GM10847 (cell line): ENCODE measurements around the gene TTI1.

Source experiments
- POLR2A ChIP-seq: IDR thresholded peaks from 2 replicates; pipeline ENCODE4 v1.6.1; 2011; ENCODE audit not compliant: insufficient read length; ENCODE audit errors: extremely low read depth

The TTI1 gene

GRCh38 chr20:37971561-37972127, 61.6 kb downstream of the TTI1 start:
- no peak for TF ChIP-seq POLR2A

GRCh38 chr20:37970856-37971245, 62.4 kb downstream of the TTI1 start:
- TF ChIP-seq POLR2A = no peak

GRCh38 chr20:37969949-37970855, 63.1 kb downstream of the TTI1 start:
- TF ChIP-seq POLR2A = no peak

- TF ChIP-seq POLR2A = no peak
Measured at GRCh38 chr20:37968841-37969401, 64.3 kb downstream of the TTI1 start.

GRCh38 chr20:37961066-37961465, 72.2 kb downstream of the TTI1 start:
- no peak for TF ChIP-seq POLR2A

GRCh38 chr20:37958856-37959520, 74.3 kb downstream of the TTI1 start:
- TF ChIP-seq POLR2A = no peak

- TF ChIP-seq POLR2A = no peak
Measured at GRCh38 chr20:37956107-37956585, 77.1 kb downstream of the TTI1 start.

GRCh38 chr20:37955511-37955910, 77.7 kb downstream of the TTI1 start:
- TF ChIP-seq POLR2A = no peak

GRCh38 chr20:37954626-37955025, 78.6 kb downstream of the TTI1 start:
- no peak for TF ChIP-seq POLR2A

- TF ChIP-seq POLR2A = no peak
Measured at GRCh38 chr20:37954190-37954589, 79.1 kb downstream of the TTI1 start.

- TF ChIP-seq POLR2A = no peak
Measured at GRCh38 chr20:37948956-37949355, 84.3 kb downstream of the TTI1 start.

GRCh38 chr20:37947943-37948342, 85.3 kb downstream of the TTI1 start:
- TF ChIP-seq POLR2A = no peak

- TF ChIP-seq POLR2A = no peak
Measured at GRCh38 chr20:37946946-37947345, 86.3 kb downstream of the TTI1 start.

GRCh38 chr20:37945091-37945547, 88.1 kb downstream of the TTI1 start:
- no peak for TF ChIP-seq POLR2A

GRCh38 chr20:37944456-37944981, 88.7 kb downstream of the TTI1 start:
- TF ChIP-seq POLR2A = no peak

- no peak for TF ChIP-seq POLR2A
Measured at GRCh38 chr20:37943501-37944455, 89.5 kb downstream of the TTI1 start.
